Bone marrow (tissue), 2 donors: ENCODE data around the gene GPR151.
"Not testable (repeated sequence)": the region's sequence is repeated elsewhere in the genome, so short reads cannot be mapped to it uniquely, and the experiment has no call there.

ENCODE experiments used
- DNase-seq, 2 donors: peaks; one replicate each; lab custom pipeline; 2025; lab: John Stamatoyannopoulos, UW

GPR151 gene

DNA sequence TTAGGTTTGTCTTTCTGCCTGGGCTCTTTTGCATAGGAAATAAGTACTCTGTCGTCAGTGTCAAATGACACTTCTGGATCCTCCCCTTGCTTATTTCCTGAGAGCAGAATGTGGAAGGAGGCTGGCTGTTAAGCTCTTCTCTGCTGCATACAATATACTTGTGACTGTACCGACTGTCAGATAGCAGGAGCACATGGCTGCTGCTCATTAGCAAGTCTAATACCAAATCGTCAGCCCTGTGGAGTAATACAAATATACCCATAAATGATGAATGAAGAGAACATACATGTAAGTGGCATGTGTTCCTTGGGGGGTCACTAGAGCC, at the start of gene GPR151:
TSS of gene GPR151 (minus strand) at position 40 of the 325 bp plus-strand sequence. CDS start 77 bp downstream, outside the sequence.
- no peak for DNase-seq

DNA sequence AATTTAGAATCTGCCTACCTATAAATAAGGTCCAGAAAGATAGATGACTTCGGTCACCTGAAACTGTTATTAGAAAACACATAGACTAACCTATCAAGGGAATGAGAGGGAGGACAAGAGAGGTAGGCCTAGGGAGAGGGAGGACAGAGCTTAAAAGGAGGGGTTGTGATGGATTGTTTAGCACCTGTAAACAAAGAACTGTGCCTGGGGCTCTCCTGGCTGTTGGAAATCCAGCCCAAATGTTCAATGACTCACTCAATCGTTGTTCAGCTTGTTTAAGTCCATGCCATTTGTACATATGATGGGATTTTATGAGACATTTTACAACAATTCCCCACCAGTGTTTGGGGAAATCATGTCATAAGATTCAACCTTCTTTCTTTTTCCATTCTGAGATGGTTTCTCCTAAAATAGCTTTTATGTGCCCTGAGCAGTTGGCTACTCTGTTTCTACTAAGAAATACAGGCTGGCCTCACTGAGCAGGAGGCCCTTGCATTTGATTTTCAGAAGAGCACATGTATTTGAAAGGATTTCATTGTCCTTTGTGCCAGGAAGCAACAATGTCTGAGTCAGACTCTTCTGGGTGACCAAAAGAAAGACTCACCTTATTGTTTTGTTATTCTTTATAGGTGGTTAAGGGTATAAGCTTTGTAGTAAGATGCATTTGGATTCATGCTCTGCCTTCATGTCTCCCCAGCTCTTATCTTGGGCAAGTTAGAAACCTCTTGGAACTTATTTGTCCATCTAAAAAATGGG, 48.2 kb upstream of the GPR151 start:
- no peak for DNase-seq

DNA sequence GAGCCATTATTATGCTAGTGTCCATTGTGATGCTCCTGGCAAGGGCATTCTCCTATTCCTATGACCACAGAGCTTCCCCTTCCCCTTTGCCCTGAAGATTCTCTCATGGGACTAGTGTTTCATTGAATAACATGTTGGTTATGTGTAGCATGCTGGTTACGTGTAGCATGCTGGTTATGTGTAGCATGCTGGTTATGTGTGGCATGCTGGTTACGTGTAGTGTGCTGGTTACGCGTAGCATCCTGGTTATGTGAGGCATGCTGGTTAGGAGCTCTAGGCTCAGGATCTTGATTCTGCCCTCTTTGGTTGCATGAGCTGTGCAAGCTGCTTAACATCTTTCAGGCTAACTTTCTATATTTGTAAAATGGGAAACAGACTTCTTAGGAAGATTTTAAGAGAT, 46.5 kb upstream of the GPR151 start:
- no peak for DNase-seq

DNA sequence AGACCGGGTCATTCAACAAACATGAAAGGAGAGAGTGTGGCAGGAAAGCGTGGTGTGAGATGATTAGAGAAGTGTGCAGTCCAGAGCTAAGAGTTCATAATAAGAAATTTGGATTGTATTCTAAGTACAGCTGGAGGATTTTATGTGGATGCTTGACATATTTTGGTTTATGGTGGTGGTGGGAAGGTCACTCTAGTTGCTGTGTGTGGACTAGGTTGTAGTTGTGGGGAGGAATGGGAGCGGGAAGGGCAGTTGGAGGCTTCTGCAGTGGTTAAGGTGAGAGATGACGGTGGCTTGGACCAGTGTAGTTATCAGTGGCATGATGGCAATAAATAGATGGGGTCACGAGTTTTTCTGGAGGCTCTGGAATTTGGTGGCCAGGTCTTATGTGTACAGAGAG, 45.7 kb upstream of the GPR151 start:
- no peak for DNase-seq

DNA sequence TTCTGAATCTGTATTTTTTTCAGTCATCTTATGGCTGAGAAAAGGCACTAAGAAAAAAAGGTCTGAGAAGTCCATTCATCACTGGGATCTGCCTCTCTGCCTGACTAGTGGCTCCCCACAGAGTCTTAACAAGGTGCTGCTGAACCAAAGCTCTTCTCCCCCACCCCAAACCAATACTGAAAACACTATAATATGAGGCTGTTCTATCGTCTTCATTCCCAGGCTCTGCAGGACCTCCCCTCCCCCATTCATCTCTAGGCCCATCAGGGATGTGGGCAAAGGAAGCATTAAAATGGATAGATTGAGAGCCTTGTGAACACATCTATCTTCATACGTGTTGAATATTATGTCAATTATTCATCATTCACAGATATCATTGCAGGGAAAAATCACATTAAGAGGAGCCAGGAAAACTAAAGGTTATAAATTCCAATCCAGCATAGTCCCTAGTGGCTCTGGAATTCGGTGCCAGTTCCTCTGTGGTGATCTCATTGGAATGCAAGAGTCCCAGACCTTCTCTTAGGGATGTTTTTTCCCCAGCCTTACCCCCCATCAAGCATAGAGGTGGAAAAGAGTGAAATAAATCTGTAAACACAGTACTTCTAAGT, 44.3 kb upstream of the GPR151 start:
- no peak for DNase-seq

DNA sequence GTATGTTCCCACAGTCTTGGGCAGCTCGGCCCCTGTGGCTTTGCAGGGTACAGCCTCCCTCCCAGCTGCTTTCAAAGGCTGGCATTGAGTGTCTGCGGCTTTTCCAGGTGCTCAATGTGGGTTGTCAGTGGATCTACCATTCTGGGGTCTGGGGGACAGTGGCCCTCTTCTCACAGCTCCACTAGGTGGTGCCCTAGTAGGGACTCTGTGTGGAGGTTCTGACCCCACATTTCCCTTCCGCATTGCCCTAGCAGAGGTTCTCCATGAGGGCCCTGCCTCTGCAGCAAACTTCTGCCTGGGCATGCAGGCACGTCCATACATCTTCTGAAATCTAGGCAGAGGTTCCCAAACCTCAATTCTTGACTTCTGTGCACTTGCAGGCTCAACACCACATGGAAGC, 40.9 kb upstream of the GPR151 start:
- DNase-seq: not testable (repeated sequence)

DNA sequence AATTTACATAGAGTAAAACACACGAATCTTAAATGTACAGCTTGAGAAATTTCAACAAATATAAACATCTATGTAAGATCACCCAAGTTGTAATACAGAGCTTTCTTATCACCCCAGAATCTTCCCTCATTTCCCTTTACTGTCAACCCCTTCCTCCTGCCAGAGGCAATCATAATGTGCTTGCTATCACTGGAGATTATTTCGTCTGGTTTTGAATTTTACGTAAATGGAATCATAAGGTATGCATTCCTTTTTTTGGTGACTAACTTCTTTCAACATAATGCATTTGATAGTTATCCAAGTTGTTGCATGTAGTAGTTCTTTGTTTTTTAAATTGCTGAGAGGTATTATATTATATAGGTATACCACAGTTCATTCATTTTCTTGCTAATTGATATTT, 37.5 kb upstream of the GPR151 start:
- no peak for DNase-seq

DNA sequence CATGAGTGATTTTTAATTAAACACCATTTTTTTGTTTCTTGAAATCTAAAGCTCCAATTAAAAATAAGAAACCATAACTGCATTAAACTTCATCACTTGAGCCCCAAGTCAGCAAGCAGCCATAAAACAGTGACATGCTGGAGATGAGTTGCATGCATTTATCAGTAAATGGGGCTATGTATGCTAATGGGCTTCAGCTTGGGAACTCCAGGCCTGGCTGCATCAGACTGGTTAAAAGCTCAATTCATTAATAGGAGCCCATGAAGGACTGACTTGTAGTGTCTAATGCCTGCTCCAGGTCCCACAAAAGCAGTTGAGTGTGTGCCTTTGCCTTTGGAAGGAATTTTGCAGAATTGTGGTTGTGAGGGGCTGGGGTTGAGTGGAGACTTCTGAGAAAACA, 33.6 kb upstream of the GPR151 start:
- DNase-seq: no peak

DNA sequence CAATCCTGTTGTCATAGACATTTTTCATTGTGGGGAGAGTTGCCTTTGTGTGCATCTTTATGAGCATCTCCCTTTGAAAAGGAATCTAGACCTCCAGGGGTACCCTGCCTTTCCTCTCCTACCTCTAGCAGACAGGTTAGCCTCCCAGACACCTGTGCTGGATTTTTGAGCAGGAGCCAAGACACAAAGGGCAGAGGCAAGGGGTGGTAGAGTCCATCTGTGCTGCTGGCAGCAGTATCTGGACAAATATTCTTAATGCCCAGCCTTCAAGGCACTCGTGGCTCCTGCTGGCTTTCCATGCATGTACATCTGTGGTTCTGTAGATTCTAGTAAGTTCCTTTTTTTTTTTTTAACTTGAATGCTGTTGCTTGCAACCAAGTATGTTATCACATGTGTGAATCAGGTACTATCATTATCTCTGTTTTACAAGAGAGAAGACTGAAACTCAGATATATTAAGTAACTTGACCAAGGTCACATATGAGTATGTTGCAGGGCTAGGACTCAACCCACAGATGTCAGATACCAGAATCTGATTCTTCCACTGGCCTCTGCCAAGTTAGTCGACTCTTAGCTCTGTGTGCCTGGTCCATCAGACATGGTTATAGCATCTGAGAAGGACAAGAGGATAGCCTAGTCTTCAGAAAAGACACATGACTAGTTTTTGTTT, 32.9 kb upstream of the GPR151 start:
- DNase-seq: no peak

DNA sequence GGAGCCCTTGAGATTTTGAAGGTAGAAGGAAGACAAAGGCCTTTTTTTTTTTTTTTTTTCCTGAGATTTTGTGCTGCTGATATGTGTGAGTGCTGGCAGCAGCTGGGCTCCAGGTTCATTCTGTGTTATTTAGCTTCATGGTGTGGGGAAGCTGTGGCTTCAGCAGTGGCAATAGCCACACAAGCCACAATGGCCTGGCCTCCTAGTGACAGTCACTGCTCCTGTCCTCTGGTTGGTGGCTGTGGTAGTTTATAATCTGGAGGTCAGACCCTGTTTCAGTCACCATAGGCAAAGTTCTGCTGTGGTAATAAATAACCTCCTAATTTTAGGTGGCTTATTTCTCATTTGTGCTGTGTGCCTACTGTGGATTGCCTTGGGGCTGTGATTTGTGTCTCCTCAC, 28.2 kb upstream of the GPR151 start:
- DNase-seq: no peak

DNA sequence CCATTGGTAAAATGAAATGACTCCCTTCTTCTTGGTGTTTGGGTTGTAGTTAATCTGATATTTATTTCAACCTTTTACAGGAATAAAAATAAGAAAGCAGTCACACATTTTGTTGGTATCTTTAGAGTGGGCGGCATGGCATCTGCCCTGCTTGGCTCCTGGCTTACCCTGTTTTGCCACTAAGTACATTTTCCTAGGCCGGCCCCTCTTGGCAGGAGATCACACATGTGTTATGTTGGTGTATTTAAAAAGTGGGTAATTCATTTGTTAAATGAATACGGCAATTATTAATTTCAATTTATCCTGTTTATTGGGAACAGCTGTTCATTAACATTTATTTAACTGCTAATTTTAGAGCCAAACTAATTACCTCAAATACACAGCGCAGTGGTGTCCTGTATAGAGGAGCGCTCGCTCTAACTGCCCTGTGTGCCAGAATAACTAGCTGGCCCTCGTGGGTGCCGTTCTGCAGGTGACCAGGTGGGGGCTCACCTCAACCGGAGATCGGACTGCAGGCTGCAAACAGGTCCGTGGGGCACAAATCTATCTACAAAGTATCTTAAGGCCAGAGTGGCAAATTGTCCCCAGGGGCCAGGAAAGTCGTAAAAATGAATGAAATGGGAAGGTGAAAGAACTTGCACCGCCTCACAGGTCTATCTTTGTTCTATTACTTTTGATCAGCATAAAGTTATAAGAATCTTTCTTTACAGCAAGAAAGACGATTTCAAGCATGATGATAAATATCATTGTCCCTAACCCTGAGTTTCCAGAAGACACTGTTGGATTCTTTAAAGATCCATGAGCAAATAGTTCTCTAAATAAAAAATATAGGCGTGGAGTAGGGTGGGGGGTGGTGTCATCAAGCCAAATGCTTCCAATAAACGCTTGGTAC, 26.2 kb upstream of the GPR151 start:
- peak in 1 of 2 donors; percentile 30 for DNase-seq

DNA sequence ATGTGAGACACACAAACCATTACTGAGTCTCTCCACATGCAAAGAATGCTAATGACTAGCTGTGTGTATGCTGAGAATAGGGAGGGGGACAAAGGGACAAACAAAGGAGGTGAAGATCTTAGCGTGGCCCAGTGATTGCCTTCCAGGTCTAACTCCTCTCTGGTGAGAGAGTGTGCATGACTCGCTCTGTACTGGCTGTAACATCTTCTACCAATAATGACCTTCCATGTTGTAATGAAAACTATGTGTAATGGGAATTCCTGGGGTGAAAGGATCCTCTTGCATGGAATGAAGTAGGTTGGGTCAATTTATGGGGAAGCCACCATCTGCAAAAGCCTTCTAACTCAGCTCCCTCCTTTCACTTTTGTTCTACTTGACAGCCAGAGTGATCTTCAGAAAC, 24.4 kb upstream of the GPR151 start:
- DNase-seq: no peak

DNA sequence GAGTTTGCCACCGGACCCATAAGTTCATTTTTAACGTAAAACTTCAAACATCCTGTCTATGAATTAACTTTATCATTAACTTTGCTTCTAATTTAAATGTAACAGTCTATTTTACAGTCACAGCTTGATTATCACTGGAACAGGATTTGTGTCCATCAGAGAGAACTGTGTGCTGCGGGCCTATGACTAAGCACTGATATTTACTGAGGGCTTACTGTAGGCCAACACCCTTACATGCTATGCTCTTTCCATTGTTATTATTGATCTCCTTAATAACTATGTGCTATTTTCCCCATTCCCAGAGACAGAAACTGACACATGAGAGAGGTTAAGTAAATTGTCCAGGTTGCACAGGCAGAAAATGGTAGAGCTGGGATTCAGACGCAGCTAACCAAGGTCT, 24.0 kb upstream of the GPR151 start:
- no peak for DNase-seq

DNA sequence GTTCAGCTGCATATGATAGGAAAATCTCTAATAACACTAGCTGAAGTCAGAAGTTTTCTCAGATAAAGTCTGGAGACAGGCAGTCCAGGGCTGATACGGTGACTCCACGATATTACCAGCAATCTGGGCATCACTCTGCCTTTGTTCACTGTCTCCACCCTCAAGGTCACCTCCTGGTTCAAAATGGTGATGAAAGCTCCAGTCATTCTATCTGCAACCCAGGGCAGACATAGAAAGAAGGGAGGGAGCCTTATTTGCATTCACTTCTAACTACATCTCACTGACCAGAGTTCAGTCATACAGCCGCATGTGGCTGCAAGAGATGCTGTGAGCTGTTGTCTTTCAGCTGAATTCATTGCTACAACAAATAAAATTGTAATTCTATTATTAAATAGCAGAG, 22.4 kb upstream of the GPR151 start:
- DNase-seq: no peak

DNA sequence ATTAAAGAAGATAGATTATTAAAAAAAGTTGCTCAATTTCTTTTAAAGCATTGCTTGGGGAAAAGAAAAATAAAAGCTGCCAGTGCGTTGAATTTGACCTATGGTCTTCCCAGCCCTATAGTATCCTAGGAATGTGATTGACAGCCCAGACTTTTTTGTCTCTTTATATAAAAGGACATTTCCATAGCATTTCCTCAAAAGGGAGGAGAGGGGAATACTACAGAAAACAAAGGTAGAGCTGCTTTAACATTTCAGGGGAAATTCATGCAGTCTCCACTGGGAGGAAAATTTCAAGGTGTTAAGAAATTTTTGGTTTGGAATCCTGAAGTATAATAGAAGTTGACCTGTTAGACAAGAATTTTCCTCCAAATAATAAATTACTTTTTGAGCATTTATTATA, 17.9 kb upstream of the GPR151 start:
- DNase-seq: no peak

DNA sequence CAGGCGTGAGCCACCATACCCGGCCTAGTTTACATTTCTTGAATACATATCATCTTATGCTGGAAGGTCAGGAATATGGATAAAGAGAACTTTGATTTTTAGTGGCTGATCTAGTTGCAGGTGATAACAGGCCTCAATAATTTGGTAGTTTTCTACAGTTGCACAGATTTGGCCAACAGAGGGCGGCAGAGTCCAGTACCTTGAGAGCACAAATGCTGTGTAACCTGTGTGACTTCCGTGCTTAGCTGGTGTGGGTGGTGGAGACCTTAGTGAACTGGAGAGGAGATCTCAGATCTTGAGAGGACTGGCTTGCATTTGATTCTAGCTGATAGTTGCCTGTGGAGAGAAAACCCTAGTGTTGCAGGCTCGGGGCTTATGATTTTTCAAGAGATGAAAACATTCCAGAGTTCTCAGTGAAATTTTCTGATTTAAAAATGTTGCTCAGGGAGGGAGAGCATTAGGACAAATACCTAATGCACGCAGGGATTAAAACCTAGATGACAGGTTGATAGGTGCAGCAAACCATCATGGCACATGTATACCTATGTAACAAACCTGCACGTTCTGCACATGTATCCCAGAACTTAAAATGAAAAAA, 17.4 kb upstream of the GPR151 start:
- peak in 1 of 2 donors; percentile 23 for DNase-seq

DNA sequence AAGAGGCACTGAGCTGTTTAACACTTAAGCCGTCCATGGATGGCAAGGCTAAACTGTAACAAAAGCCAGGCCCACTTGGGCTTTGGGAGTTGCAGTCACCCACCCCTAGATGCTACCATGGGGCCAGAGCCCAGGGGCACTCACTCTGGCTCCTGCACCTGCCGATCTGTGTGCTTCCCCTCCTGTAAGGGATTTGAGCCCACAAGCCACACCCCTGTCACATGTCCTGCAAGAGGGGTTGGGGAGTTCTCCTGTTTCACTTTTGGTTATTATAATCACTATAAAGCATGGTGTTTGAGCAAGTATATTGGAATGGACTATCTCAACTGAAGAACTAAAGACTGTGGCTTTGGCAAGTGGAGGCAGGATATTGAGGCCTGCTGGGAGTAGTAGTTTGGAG, 14.0 kb upstream of the GPR151 start:
- DNase-seq: no peak

DNA sequence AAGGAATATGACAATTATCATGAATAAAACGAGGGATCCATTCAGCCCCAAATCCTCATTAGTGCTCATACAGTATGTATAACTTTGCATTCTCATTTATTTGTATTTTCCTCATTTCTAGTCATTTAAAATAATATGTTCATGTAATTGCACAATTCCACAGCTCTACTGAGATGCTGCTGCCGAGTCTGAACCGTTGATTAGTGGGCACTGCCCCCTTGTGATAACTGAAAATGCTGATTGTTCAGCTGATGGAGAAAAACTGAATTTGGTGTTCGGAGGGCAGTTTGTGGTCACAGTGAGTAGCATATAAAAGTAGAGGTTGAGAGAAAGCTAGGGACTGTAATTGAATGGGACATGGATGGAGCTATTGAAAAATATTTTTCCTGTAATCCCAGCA, 12.2 kb upstream of the GPR151 start:
- DNase-seq: no peak

DNA sequence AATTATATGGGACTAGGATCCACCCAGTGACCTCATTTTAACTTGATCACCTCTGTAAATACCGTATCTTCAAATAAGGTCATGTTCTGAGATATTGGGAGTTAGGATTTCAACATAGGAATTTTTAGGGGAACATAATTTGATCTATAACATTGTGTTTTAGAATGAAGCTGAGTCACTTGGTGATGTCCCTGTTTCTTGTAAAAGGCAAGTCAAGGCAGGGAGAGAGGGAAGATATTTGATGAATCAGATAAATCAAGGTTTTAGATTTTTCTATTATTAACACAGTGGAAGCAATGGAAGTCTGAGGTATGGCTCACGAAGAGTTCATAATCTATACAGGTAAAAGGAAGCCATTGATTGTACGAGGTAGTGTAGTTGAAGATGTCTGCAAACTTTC, 11.8 kb upstream of the GPR151 start:
- DNase-seq: no peak

DNA sequence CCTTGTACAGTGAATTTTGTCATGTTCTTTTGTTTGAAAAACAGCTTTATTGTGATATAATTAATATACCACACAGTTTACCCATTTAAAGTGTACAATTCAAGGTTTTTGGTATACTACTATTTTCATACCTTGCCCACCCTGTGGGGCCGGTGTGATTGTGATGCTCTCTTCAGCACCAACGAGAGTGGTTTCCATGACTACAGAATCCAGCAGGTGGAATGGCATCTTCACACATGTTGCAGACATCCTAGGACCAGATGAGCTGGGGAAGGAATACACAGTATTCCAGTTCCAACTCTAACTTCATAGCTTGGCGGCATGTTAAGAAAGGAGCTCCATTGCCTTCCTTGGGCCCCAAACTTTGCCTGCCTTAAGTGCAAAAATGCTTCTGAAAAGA, 7.7 kb upstream of the GPR151 start:
- DNase-seq: no peak

DNA sequence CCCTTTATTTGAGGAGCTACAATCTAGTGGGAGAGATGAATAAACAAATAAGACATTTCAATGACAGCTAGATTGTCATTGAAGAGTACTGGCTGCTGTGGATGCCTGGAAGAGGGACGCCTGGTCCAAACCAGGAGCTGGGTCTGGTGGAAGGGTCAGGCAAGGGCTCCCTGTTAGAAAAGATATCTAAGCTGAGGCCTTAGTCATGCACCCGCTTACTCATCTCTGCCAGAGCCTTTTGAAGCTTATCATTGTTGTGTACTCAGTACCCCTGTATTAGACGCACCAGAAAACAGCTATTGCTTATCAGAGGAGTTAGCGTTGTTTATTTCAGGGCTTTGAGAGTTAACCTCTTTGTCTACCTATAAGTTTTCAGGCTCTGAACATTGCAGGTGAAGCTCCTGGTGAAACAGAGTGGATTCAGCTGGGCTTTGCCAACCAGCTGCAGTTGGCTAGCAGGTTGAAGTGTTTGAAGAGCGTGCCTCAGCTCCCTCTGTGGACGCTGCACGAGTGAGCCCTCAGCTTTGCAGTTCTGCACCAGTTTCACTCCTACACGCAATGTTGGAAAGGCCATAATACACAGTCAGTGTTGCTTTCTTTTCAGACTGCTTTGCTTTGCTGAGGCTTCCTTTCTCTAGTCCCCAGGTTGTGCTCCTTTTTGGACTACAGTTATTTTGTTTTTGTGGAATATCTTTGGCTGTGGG, 5.6 kb upstream of the GPR151 start:
- DNase-seq: no peak

DNA sequence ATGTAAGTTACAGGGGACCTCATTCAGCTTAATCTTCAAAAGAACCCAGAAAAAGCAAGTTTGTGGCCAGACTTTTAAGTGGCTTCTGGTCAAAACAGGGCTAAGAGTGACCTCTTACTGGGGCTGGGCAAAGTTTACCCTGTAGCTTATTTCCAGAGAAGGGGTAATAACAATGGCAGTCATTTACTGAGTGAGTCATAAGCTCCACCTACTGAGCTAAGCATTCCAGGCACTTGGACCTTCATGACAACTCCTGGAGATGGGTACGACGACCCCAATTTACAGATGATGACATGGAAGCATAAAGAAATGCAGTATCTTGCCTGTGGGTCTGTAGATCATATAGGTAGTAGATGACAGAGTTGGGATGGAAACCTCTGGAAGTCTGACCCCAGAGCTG, 4.7 kb upstream of the GPR151 start:
- no peak for DNase-seq
